GM18505 (cell line): ENCODE measurements around the gene AGTRAP.

Source experiments
- ATAC-seq: cut with Tn5 transposase; IDR thresholded peaks from one replicate; pipeline ENCODE4 v1.9.1; 2021; ENCODE audit not compliant: unreplicated experiment
- POLR2A ChIP-seq: IDR thresholded peaks from 4 replicates; pipeline ENCODE4 v1.6.1; 2011; ENCODE audit warnings: borderline replicate concordance; ENCODE audit not compliant: insufficient read depth, insufficient read length; ENCODE audit errors: extremely low read depth

Gene AGTRAP

DNA sequence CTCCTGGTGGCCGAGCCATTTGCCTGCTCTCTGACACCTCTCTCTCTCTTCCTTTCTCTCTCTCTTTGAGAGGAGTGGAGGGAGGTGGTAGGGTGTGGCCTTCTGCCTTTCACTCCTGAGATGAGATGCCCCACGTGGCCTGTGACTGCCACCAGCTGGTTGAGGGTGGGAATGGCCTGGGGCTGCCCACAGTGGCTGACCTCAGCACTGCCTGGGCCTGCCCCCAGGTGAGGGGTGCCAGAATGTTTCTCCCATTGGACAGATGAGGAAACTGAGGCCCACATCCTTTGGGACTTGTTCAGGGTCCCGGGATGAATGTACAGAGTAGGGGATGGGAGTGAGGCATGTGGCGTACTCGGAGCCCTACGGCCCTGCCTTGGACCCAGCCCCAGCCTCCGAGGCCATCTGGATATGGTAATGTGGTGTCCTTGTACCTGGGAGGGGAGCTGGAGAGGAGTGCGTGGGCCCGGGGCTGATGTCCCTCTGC, 13.3 kb downstream of the AGTRAP start:
- no peak for TF ChIP-seq POLR2A
- no peak for ATAC-seq

GRCh38 chr1:11749996-11750395, 14.1 kb downstream of the AGTRAP start:
- no peak for ATAC-seq
- no peak for TF ChIP-seq POLR2A

GRCh38 chr1:11751087-11751486, 15.2 kb downstream of the AGTRAP start:
- no peak for ATAC-seq
- TF ChIP-seq POLR2A: no peak

- ATAC-seq: no peak
- TF ChIP-seq POLR2A: no peak
These were observed 16.6 kb downstream of the AGTRAP start for GRCh38 chr1:11752359-11753088.

GRCh38 chr1:11753555-11754208, 17.7 kb downstream of the AGTRAP start:
- no peak for TF ChIP-seq POLR2A
- no peak for ATAC-seq

DNA sequence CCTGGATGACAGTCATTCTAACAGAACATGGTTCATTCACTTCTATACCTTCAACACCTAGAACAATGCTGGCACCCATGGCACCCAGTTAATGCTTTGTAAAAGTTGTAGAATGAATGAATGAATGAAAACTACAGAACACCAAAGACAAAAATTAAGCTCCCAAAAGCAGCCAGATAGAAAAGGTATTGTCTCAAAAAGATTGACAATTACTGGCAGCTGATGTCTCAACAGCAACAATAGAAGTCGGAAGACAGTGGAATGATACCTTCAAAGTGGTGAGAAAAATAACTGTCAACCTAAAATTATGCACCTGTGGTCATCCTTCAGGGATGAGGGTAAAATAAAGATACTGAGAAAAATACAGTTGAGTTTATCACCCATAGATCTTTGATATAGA, 21.1 kb downstream of the AGTRAP start:
- no peak for TF ChIP-seq POLR2A
- no peak for ATAC-seq

DNA sequence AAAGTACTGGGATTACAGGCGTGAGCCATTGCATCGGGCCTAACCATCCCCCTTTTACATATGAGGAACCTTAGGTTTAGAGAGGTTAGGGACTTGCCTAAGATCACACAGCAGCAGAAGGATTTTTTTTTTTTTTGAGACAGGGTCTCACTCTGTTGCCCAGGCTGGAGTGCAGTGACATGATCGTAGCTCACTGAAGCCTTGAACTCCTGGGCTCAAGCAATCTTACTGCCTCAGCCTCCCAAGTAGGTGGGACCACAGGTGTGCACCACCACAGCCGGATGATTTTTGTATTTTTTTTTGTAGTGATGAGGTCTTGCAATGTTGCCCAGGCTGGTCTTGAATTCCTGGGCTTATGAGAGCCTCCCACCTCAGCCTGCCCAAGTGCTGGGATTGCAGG, 23.9 kb downstream of the AGTRAP start:
- no peak for ATAC-seq
- TF ChIP-seq POLR2A: no peak

DNA sequence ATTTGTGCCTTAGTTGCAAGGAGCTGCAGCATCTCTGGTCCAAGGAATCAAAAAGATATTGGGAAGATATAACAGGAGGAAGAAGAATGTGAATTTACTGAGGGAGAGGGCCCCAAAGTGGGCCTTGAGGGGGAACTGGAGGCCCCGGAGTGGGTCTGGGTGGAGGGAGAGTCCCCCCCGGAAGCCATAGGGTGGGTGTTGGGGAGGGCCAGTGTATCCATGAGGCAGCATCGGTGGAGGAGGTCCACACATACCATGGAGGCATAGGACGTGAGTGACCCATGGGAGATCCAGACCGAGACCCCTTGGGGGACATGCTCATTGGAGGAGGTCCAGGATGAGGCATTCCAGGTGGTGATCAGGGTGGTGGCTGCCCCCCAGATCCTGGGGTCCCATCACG, 25.3 kb downstream of the AGTRAP start:
- TF ChIP-seq POLR2A: no peak
- no peak for ATAC-seq

DNA sequence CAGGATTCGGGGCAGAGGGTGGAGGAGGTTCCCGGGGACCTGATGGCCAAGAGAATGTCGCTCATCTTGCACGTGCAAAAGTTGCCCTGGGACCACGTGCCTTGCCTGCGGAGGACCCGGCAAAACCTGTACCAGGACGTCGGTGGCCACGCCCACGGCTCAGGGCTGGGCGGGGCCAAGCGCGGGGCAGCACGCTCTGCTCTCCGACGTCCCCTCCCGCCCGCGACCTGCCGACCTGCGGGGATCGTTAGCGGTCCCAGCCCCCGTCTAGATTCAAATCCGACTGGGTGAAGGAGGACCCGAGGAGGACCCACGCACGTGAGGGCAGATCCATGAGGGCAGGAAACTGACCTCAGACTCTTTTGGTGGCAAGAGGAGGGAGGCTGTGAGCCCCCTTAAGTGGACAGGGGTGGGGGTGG, 26.1 kb downstream of the AGTRAP start, which contains the start of gene C1orf167:
Gene C1orf167 (plus strand): TSS at position 206 of the 419 bp plus-strand sequence. CDS start 2,208 bp downstream, outside the sequence.
- no peak for TF ChIP-seq POLR2A
- no peak for ATAC-seq

- ATAC-seq: no peak
- TF ChIP-seq POLR2A: no peak
These were observed 28.2 kb downstream of the AGTRAP start for GRCh38 chr1:11764115-11764514.

GRCh38 chr1:11764519-11764918, 28.6 kb downstream of the AGTRAP start:
- no peak for ATAC-seq
- TF ChIP-seq POLR2A: no peak

DNA sequence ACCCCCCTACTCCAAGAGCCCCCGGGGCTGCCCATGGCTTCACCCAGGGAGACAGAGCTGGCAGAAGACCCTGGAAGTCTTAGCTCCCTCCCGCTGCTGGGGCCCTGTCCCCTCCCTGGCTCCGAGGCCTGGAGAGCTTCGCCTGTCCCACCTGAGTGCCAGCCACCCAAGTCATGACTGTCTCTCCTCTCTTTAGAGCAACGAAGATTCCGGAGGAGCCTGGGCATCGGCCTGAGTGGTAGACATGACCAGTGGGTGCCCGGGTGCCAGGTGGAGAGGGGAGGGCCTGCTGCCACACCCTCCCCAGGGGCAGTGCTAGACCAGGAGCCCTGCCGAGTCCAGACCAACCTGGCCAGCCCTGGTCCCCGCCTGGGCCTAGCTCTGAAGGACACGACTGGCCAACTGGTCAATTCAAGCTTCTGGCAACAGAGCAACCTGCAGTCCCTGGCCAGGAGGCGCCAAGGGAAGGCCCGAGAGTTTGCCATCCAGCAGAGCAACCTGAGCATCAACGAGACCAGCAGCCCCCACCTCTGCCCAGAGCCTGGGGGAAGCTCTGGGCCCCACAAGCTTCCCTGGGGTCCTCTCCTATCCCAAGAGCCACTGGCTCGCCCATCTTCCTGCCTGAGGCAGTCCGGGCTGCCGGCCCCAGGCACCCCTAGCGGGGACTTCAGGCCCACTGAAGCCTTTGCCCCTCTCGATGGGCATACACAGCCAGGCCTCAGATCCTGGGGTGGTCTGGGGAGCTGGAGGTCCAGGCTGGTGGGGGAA, 29.9 kb downstream of the AGTRAP start:
- no peak for ATAC-seq
- no peak for TF ChIP-seq POLR2A

- ATAC-seq: no peak
- TF ChIP-seq POLR2A: no peak
These were observed 30.5 kb downstream of the AGTRAP start for GRCh38 chr1:11766429-11766776.

DNA sequence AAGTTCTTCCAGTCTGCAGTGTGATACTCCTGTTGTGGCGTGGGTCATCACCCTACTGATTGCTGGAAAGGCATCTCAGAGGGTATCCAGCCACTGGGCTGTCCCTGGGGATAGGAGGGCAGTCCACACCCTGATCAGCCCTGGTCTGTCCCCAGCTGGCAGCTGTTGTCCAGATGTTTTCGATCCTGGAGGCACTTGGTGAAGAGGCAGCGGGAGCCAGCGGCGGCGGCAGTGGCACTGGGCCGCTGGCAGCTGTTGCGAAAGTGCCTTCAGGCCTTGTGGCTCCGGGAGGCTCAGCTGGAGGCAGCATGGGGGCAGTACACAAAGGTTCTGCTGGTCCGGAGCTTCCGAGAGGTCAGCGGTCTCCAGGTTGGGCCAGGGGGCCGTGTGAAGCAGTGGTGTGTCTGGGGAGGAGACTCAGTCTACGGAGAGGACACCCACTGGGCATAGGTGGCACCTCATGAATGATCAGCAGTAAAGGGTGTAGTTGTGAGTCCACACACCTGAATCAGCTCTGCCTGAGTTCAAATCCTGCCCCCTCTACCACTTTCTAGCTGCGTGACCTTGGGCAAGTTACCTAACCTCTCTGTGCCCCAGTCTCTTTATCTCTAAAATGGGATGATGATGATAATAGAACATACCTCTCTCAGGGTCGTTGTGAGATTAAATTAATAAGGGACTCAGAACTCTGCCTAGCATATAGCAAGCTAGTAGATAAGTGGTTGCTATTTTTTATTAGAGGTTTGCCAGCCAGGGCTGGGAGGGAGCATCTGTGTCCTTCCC, 32.2 kb downstream of the AGTRAP start:
- ATAC-seq: no peak
- TF ChIP-seq POLR2A: no peak

- ATAC-seq: no peak
- no peak for TF ChIP-seq POLR2A
These were observed 32.9 kb downstream of the AGTRAP start for GRCh38 chr1:11768821-11769220.
